ENCODE data around the gene HOXD11. TPM values are rescaled to one million over a fixed set of nuclear protein-coding genes. Genes with fewer than 3 reads are reported as not detected.

HOXD11 gene
- total RNA-seq, 1 donor from 2014 or later: 1.1 TPM

- Mint-ChIP-seq H3K9me3 (no peaks in the 10 kb centered on the region), H3K36me3 (no peaks in the 10 kb centered on the region), H3K27ac (no peak overlapping the region), H3K4me3 (no peak overlapping the region), H3K4me1 (ENCODE audit: unreplicated experiment) (peaks cover 9% of the 10 kb centered on the region), H3K27me3 (peaks cover 94% of the 10 kb centered on the region)
- DNase-seq (ENCODE audit: extremely low spot score, unreplicated experiment): no peak
- TF ChIP-seq CTCF (conservative IDR thresholded peaks at IDR 0.05): no peak
Measured at GRCh38 chr2:176076063-176076462, 31.0 kb upstream of the HOXD11 start.

GRCh38 chr2:176076796-176077195, 30.3 kb upstream of the HOXD11 start:
- Mint-ChIP-seq H3K36me3 (no peaks in the 10 kb centered on the region), H3K9me3 (no peaks in the 10 kb centered on the region), H3K27ac (no peak overlapping the region), H3K4me3 (no peak overlapping the region), H3K27me3 (peaks cover 94% of the 10 kb centered on the region), H3K4me1 (ENCODE audit: unreplicated experiment) (peaks cover 11% of the 10 kb centered on the region)
- TF ChIP-seq CTCF (conservative IDR thresholded peaks at IDR 0.05): no peak
- DNase-seq (ENCODE audit: extremely low spot score, unreplicated experiment): no peak

- H3K27me3 Mint-ChIP-seq: peaks cover 94% of the 10 kb centered on the region
- H3K4me1 Mint-ChIP-seq (ENCODE audit: unreplicated experiment): peaks cover 21% of the 10 kb centered on the region
- no peaks in the 10 kb centered on the region for H3K36me3 Mint-ChIP-seq
- DNase-seq (ENCODE audit: extremely low spot score, unreplicated experiment): no peak
- no peak for TF ChIP-seq CTCF (conservative IDR thresholded peaks at IDR 0.05)
- no peaks in the 10 kb centered on the region for H3K9me3 Mint-ChIP-seq
- H3K27ac Mint-ChIP-seq: peak overlapping the region; percentile 62
- peak overlapping the region; percentile 86 for H3K4me3 Mint-ChIP-seq
Measured at GRCh38 chr2:176078541-176079284, 28.4 kb upstream of the HOXD11 start.

- no peaks in the 10 kb centered on the region for H3K36me3 Mint-ChIP-seq
- H3K4me1 Mint-ChIP-seq (ENCODE audit: unreplicated experiment): peaks cover 26% of the 10 kb centered on the region
- H3K9me3 Mint-ChIP-seq: no peaks in the 10 kb centered on the region
- DNase-seq (ENCODE audit: extremely low spot score, unreplicated experiment): no peak
- peak overlapping the region; percentile 86 for H3K4me3 Mint-ChIP-seq
- H3K27me3 Mint-ChIP-seq: peaks cover 94% of the 10 kb centered on the region
- H3K27ac Mint-ChIP-seq: peak overlapping the region; percentile 62
- no peak for TF ChIP-seq CTCF (conservative IDR thresholded peaks at IDR 0.05)
Measured at GRCh38 chr2:176079285-176079830, 27.7 kb upstream of the HOXD11 start.

- H3K4me3 Mint-ChIP-seq: peak overlapping the region; percentile 86
- H3K27ac Mint-ChIP-seq: peak overlapping the region; percentile 62
Measured at GRCh38 chr2:176079831-176080539, 27.1 kb upstream of the HOXD11 start.

More at GRCh38 chr2:176079831-176080539, 27.1 kb upstream of the HOXD11 start:
- H3K27me3 Mint-ChIP-seq: peaks cover 94% of the 10 kb centered on the region
- no peaks in the 10 kb centered on the region for H3K36me3 Mint-ChIP-seq
- no peaks in the 10 kb centered on the region for H3K9me3 Mint-ChIP-seq
- peaks cover 32% of the 10 kb centered on the region for H3K4me1 Mint-ChIP-seq (ENCODE audit: unreplicated experiment)
- no peak for DNase-seq (ENCODE audit: extremely low spot score, unreplicated experiment)
- TF ChIP-seq CTCF (conservative IDR thresholded peaks at IDR 0.05): peak; percentile 95
